ENCODE data around the gene ACOT11.

DNA sequence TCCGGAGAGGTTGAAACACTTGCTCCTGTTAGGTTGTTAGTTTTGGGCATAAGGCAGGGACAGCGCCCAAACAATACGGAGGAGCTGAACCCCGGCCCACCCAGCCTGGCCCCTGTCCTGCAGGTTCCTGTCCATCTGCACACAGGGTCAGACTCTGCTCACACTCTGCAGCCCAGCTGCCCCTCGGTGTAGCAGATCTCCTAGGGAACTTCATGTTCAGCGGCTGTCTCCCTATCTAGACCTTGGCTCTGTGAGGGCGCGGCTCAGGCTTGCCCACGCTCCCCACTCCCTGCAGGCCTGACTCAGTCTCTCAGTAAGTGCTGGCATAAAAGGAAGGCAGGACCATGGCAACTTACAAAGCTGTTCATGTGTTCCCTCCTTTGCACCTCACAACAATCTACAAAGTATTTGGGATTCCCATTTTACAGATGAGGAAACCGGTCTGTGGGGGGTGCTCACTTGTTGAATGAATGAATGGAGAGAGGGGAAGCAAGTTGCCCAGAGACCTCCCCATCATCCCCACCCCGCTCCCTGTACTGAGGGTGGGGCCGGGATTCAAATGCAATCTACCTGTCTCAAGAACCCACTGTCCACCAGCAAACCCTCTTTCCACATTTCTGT, 26.2 kb downstream of the ACOT11 start:
- no peak for TF ChIP-seq FOXM1 (IDR thresholded peaks at IDR 0.05; ENCODE audit: borderline replicate concordance, low read depth)
- TF ChIP-seq, protein P1, sequence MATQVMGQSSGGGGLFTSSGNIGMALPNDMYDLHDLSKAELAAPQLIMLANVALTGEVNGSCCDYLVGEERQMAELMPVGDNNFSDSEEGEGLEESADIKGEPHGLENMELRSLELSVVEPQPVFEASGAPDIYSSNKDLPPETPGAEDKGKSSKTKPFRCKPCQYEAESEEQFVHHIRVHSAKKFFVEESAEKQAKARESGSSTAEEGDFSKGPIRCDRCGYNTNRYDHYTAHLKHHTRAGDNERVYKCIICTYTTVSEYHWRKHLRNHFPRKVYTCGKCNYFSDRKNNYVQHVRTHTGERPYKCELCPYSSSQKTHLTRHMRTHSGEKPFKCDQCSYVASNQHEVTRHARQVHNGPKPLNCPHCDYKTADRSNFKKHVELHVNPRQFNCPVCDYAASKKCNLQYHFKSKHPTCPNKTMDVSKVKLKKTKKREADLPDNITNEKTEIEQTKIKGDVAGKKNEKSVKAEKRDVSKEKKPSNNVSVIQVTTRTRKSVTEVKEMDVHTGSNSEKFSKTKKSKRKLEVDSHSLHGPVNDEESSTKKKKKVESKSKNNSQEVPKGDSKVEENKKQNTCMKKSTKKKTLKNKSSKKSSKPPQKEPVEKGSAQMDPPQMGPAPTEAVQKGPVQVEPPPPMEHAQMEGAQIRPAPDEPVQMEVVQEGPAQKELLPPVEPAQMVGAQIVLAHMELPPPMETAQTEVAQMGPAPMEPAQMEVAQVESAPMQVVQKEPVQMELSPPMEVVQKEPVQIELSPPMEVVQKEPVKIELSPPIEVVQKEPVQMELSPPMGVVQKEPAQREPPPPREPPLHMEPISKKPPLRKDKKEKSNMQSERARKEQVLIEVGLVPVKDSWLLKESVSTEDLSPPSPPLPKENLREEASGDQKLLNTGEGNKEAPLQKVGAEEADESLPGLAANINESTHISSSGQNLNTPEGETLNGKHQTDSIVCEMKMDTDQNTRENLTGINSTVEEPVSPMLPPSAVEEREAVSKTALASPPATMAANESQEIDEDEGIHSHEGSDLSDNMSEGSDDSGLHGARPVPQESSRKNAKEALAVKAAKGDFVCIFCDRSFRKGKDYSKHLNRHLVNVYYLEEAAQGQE (IDR thresholded peaks at IDR 0.05; ENCODE audit: low read depth): no peak
